WTC11 (cell line): Measurements from ENCODE around the gene SLC12A8.

Source experiments
- ATF1 ChIP-seq: sonication (generic); formaldehyde crosslinking; IDR thresholded peaks from 2 replicates; pipeline ENCODE4 v1.8.1; 2023; ENCODE audit warnings: mild to moderate bottlenecking, moderate library complexity, missing genetic modification reagents
- FOXJ3 ChIP-seq: sonication (generic); formaldehyde crosslinking; IDR thresholded peaks from 2 replicates; pipeline ENCODE4 v1.9.0; 2021; ENCODE audit warnings: missing genetic modification reagents, mild to moderate bottlenecking, borderline replicate concordance
- JUN ChIP-seq: sonication (generic); formaldehyde crosslinking; IDR thresholded peaks from 2 replicates; pipeline ENCODE4 v1.8.0; 2023; ENCODE audit warnings: mild to moderate bottlenecking, missing genetic modification reagents
- SMAD4 ChIP-seq: sonication (generic); formaldehyde crosslinking; IDR thresholded peaks from 2 replicates; pipeline ENCODE4 v1.8.0; 2022; ENCODE audit warnings: mild to moderate bottlenecking, missing genetic modification reagents
- SP1 ChIP-seq: sonication (generic); formaldehyde crosslinking; conservative IDR thresholded peaks from 2 replicates; pipeline ENCODE4 v1.8.1; 2022; ENCODE audit warnings: missing genetic modification reagents
- TP53 ChIP-seq: sonication (generic); formaldehyde crosslinking; IDR thresholded peaks from 2 replicates; pipeline ENCODE4 v1.8.1; 2023; ENCODE audit warnings: mild to moderate bottlenecking, missing genetic modification reagents
- ZBTB21 ChIP-seq: sonication (generic); formaldehyde crosslinking; IDR thresholded peaks from 2 replicates; pipeline ENCODE4 v1.8.1; 2023; ENCODE audit warnings: mild to moderate bottlenecking, missing genetic modification reagents, borderline replicate concordance
- TF ChIP-seq, protein P1 (sequence below): fragments of 200-600 bp; IDR thresholded peaks from 2 replicates; pipeline ENCODE4 v1.8.0; 2022; ENCODE audit warnings: antibody characterized with exemption
- TF ChIP-seq, protein P2 (sequence below): sonication (generic); formaldehyde crosslinking; conservative IDR thresholded peaks from 2 replicates; pipeline ENCODE4 v1.8.1; 2023; ENCODE audit warnings: mild to moderate bottlenecking, low read depth, missing genetic modification reagents, moderate library complexity

DNA sequence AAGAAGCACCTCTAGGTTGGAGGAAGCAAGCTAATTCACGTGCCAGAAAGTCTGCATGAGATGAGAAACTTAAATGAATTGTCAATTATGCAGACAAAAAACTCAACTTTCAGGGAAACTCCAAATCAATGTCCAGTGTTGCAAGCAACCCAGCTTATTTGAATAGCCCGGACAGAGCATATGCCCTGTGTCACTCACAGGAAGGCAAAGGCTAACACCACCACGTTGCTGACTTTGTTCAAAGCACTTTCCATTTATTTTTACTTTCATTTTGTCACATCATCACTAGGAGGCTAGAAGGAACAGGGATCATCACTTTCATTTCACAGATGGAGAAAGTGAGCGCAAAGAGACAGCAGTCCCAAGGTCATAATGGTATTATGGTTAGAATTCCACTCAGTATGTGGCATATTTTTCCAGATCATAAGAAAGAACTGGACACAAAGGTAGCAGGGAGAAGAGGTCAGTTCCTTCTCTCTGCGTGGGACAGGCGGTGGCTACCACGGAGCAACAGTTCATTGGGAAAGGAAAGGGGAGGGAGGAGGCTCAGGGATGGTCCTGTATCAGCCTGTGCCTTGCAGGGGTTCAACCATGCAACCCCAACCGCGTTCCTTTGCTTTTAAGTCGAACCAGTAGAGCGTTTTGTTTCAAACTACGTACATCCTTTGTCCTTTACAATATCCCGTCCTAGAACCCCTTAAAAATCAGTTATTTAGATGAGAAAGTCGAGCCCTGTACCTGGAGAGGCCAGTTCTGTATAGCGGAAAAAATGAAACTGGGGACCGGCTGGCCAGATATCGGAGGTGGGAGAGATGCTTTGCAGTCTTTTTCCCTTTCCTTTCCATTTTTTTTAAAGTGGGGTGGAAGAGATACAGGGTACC, 157.9 kb downstream of the SLC12A8 start:
- TF ChIP-seq, protein P1, sequence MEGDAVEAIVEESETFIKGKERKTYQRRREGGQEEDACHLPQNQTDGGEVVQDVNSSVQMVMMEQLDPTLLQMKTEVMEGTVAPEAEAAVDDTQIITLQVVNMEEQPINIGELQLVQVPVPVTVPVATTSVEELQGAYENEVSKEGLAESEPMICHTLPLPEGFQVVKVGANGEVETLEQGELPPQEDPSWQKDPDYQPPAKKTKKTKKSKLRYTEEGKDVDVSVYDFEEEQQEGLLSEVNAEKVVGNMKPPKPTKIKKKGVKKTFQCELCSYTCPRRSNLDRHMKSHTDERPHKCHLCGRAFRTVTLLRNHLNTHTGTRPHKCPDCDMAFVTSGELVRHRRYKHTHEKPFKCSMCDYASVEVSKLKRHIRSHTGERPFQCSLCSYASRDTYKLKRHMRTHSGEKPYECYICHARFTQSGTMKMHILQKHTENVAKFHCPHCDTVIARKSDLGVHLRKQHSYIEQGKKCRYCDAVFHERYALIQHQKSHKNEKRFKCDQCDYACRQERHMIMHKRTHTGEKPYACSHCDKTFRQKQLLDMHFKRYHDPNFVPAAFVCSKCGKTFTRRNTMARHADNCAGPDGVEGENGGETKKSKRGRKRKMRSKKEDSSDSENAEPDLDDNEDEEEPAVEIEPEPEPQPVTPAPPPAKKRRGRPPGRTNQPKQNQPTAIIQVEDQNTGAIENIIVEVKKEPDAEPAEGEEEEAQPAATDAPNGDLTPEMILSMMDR: no peak
- TF ChIP-seq SP1 (CRISPR knock-in tag) (no peak), FOXJ3 (no peak), ATF1 (CRISPR knock-in tag) (no peak), SMAD4 (no peak), JUN (CRISPR knock-in tag) (no peak), ZBTB21 (no peak), TP53 (CRISPR knock-in tag) (no peak)
- TF ChIP-seq, protein P2, sequence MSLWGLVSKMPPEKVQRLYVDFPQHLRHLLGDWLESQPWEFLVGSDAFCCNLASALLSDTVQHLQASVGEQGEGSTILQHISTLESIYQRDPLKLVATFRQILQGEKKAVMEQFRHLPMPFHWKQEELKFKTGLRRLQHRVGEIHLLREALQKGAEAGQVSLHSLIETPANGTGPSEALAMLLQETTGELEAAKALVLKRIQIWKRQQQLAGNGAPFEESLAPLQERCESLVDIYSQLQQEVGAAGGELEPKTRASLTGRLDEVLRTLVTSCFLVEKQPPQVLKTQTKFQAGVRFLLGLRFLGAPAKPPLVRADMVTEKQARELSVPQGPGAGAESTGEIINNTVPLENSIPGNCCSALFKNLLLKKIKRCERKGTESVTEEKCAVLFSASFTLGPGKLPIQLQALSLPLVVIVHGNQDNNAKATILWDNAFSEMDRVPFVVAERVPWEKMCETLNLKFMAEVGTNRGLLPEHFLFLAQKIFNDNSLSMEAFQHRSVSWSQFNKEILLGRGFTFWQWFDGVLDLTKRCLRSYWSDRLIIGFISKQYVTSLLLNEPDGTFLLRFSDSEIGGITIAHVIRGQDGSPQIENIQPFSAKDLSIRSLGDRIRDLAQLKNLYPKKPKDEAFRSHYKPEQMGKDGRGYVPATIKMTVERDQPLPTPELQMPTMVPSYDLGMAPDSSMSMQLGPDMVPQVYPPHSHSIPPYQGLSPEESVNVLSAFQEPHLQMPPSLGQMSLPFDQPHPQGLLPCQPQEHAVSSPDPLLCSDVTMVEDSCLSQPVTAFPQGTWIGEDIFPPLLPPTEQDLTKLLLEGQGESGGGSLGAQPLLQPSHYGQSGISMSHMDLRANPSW: no peak
